Thoracic aorta (tissue), 2 donors: Measurements from ENCODE around the gene DPM3. TPM values are rescaled to one million over a fixed set of nuclear protein-coding genes. Genes with fewer than 3 reads are reported as not detected.
"Not testable (repeated sequence)": the region's sequence is repeated elsewhere in the genome, so short reads cannot be mapped to it uniquely, and the experiment has no call there.

Experiments
- ATAC-seq: fragments of 150-250 bp; one replicate; pipeline ENCODE4 v1.8.0; 2017; ENCODE audit warnings: low read depth; ENCODE audit not compliant: insufficient number of reproducible peaks, low FRiP score
- DNase-seq: peaks from one replicate; pipeline ENCODE4 v3.0.0-alpha.2; 2020; ENCODE audit warnings: low spot score
- H3K27ac ChIP-seq, 2 donors: fragments of 200-600 bp; sonication (generic); 1 replicate in 1 of 2; 2 replicates in 1 of 2; pipeline ENCODE4 v1.5.1; 2016; ENCODE audit warnings: mild to moderate bottlenecking in 2 of 2, moderate library complexity in 2 of 2
- H3K27me3 ChIP-seq: fragments of 200-600 bp; sonication (generic); replicated peaks from 2 replicates; pipeline ENCODE4 v1.6.0; 2016; ENCODE audit warnings: mild to moderate bottlenecking; ENCODE audit not compliant: insufficient read depth
- H3K36me3 ChIP-seq: fragments of 200-600 bp; sonication (generic); one replicate; pipeline ENCODE4 v1.5.1; 2016
- H3K4me1 ChIP-seq, 2 donors: fragments of 200-600 bp; sonication (generic); 1 replicate in 1 of 2; 2 replicates in 1 of 2; pipeline versions ENCODE4 v1.5.1 to v1.6.0; 2016; ENCODE audit warnings: low read depth in 2 of 2, mild to moderate bottlenecking in 1 of 2; ENCODE audit not compliant: control insufficient read depth in 1 of 2
- H3K4me3 ChIP-seq: fragments of 200-600 bp; sonication (generic); 2 replicates; pipeline ENCODE4 v1.5.1; 2016; ENCODE audit warnings: mild to moderate bottlenecking
- H3K9me3 ChIP-seq: fragments of 200-600 bp; sonication (generic); 2 replicates; pipeline ENCODE4 v1.5.1; 2016
- total RNA-seq, 2 donors: library from RNA; depleted of rRNA; stranded (reverse); fragments of >200 nt; gene quantifications; one replicate each; pipeline versions ENCODE4 v1.1.0 to v1.2.3, GENCODE V29; 2016
- TF ChIP-seq, protein P1 (sequence below): fragments of 200-600 bp; sonication (generic); IDR thresholded peaks from one replicate; pipeline ENCODE4 v1.5.1; 2019; ENCODE audit warnings: antibody characterized with exemption

Gene DPM3
- total RNA-seq, 2 donors from 2014 or later: 28.8 to 68.6 TPM

DNA sequence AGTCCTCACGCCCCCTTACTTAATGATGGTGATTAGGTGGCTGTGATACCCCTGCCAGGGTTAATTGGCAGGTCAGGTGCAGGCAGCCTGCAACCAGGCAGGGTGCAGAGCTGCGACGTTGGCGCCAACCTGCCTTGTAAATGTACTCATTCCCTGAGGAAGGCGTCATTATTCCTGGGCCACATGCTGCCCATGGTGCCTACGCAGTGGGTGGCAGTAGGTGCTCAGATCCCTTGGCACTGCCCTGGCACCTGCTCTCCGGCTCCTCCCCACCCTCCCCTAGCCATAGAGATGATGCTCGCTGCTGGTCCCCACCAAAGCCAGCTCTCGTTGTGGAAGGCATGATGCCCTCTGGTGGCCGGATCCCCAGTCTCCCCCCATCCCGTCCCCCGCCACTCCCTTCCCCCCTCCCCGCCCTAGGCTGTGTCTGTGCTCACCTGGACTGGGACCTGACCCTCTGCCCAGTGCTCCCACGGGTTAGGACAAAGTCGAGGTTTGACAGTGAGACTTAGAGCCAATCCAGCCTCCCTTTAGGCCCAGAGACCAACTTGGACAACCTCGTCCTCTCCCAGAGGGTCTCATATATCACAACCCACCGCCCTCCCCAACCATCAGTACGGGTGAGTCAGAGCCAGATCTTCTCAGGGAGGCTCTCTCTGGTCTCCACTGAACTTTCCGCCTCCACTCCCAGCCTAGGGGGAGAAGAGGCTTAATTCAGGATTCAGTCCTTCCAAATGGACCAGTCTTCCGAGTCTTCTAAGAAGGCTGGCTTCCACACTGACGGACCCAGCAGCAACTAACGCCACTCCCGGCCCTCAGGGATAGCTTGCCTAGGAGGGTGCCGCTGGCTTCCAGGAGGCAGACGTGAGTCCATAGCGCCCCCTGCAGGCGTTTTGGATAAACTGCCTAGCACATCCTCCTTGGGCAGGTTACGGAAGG lies 27.1 kb upstream of the DPM3 start:
- ATAC-seq (no peak), DNase-seq (no peak)
- Histone ChIP-seq H3K36me3 (peaks cover 7% of the 10 kb centered on the region), H3K4me3 (peak overlapping the region; percentile 41), H3K9me3 (no peaks in the 10 kb centered on the region), H3K4me1 (peaks cover 6 to 13% of the 10 kb centered on the region in 2 donors), H3K27me3 (no peaks in the 10 kb centered on the region), H3K27ac (no peak overlapping the region)
- TF ChIP-seq, protein P1, sequence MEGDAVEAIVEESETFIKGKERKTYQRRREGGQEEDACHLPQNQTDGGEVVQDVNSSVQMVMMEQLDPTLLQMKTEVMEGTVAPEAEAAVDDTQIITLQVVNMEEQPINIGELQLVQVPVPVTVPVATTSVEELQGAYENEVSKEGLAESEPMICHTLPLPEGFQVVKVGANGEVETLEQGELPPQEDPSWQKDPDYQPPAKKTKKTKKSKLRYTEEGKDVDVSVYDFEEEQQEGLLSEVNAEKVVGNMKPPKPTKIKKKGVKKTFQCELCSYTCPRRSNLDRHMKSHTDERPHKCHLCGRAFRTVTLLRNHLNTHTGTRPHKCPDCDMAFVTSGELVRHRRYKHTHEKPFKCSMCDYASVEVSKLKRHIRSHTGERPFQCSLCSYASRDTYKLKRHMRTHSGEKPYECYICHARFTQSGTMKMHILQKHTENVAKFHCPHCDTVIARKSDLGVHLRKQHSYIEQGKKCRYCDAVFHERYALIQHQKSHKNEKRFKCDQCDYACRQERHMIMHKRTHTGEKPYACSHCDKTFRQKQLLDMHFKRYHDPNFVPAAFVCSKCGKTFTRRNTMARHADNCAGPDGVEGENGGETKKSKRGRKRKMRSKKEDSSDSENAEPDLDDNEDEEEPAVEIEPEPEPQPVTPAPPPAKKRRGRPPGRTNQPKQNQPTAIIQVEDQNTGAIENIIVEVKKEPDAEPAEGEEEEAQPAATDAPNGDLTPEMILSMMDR: peak; percentile 86

DNA sequence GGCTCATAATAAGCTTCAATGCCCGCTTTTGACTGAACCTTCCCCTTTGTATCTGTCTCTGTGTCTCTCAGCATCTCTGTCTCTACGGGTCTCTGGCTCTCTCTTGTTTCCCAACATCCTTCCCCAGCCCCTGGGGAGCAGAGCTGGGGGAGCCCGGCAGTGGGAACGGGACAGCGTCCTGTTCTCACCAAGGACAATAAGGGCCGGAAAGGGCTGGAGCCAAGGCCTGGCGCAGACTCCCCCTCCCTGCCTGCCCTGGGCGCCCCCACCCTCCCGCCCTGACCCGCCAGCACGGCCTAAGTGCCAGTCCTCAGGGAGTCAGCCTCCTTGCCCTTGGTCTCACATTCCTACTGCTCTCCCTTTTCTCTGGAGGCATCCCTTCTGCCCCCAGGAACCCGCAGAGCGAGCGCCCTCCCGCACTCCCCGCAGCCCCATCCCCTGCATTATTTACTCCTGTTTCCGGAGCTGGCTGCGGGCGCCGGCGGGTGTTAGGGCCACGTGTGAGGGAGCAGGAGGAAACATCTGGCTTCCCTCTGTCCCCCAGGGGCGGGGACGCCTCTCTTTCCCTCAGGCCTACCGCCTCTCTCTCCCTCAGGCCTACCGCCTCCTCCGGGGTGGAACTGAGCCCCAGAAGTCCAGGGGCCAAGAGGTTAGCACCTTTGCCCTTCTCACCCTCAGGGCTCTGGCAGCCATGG lies 26.3 kb upstream of the DPM3 start:
- no peak for ATAC-seq
- H3K27ac ChIP-seq: no peak overlapping the region

DNA sequence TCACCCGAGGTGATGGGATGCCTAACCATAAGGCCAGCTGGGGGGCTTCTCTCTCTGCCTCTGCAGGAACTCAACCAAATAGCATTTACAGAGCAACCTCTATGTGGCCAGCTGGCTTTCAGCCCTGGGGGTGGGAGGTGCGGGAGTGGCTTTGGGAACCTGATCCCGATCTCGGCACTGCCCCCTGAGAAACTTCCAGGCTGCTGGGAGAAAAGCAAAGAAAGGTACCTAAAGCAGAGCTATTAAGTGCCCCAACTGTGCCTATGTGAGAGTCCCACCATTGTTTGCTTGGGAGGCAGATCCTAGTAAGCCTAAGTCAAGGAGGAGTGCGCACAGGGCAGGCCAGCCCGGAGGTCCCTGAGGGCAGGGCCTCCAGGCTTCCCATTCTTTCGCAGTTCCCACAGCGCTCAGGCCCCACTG lies 25.7 kb upstream of the DPM3 start:
- H3K4me3 ChIP-seq: no peak overlapping the region
- H3K27me3 ChIP-seq: no peaks in the 10 kb centered on the region
- TF ChIP-seq, protein P1: no peak
- peaks cover 7% of the 10 kb centered on the region for H3K36me3 ChIP-seq
- H3K9me3 ChIP-seq: no peaks in the 10 kb centered on the region
- no peak overlapping the region for H3K27ac ChIP-seq
- H3K4me1 ChIP-seq: peaks cover 3 to 6% of the 10 kb centered on the region in 2 donors
- ATAC-seq (no peak), DNase-seq (no peak)

More for the DNA sequence above, 26.3 kb upstream of the DPM3 start:
- DNase-seq: no peak
- Histone ChIP-seq H3K9me3 (no peaks in the 10 kb centered on the region), H3K27me3 (no peaks in the 10 kb centered on the region), H3K4me3 (no peak overlapping the region), H3K4me1 (peaks cover 3 to 6% of the 10 kb centered on the region in 2 donors), H3K36me3 (peaks cover 7% of the 10 kb centered on the region)
- TF ChIP-seq, protein P1: no peak

DNA sequence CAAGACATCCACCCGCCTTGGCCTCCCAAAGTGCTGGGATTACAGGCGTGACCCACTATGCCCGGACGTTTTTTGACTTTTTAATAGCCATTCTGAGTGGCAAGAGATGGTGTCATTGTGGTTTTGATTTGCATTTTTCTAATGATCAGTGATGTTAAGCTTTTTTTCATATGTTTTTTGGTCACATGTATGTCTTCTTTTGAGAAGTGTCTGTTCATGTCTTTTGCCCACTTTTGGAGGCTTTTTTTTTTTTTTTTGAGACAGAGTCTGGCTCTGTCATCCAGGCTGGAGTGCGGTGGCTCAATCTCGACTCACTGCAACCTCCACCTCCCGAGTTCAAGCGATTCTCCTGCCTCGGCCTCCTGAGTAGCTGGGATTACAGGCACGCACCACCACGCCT lies 24.3 kb upstream of the DPM3 start:
- DNase-seq, H3K36me3 ChIP-seq, H3K27ac ChIP-seq, H3K4me3 ChIP-seq, H3K4me1 ChIP-seq, H3K9me3 ChIP-seq, H3K27me3 ChIP-seq, ATAC-seq: not testable (repeated sequence)

DNA sequence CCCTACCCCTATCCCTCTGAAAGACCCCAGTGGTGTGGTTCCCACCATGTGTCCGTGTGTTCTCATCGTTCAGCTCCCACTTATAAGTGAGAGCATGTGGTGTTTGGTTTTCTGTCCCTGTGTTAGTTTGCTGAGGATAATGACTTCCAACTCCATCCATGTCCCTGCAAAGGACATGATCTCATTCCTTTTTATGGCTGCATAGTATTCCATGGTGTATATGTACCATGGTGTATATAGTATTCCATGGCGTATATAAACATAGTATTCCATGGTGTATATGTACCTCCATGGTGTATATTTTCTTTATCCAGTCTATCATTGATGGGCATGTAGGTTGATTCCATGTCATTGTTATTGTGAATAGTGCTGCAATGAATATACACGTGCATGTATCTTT lies 23.5 kb upstream of the DPM3 start:
- not testable (repeated sequence) for H3K4me1 ChIP-seq, H3K27me3 ChIP-seq, H3K36me3 ChIP-seq, ATAC-seq, H3K9me3 ChIP-seq, H3K27ac ChIP-seq, H3K4me3 ChIP-seq, DNase-seq

DNA sequence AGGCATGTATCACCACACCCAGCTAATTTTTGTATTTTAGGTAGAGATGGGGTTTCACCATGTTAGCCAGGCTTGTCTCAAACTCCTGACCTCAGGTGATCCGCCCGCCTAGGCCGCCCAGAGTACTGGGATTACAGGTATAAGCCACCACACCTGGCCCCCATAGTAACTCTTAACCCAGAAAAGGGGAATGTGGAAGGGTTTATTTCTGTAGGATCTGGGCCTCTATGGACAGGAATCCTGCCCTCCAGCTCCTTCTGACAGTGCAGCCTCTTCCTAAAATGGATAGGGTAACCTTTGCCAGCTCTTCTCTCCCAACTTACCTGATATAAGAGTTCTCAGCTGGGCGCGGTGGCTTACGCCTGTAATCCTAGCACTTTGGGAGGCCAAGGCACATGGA lies 22.3 kb upstream of the DPM3 start:
- not testable (repeated sequence) for H3K27ac ChIP-seq, H3K4me1 ChIP-seq, H3K9me3 ChIP-seq, H3K27me3 ChIP-seq, H3K36me3 ChIP-seq, ATAC-seq, DNase-seq, H3K4me3 ChIP-seq
